Esophagus squamous epithelium (tissue), 5 donors: ENCODE data around the gene RRBP1. TPM values are rescaled to one million over a fixed set of nuclear protein-coding genes. Genes with fewer than 3 reads are reported as not detected.

Experiments used
- DNase-seq: peaks from one replicate; lab custom pipeline; 2025; lab: John Stamatoyannopoulos, UW
- H3K27ac ChIP-seq, 4 donors: fragments of 200-600 bp; sonication (generic); one replicate each; pipeline ENCODE4 v1.5.1; 2016 to 2019; ENCODE audit warnings: mild to moderate bottlenecking in 1 of 4
- H3K27me3 ChIP-seq, 4 donors: fragments of 200-600 bp; sonication (generic); 1 replicate in 3 of 4; 2 replicates in 1 of 4; pipeline versions ENCODE4 v1.5.1 to v1.6.0; 2017 to 2021; ENCODE audit warnings: antibody characterized with exemption in 1 of 4
- H3K36me3 ChIP-seq, 3 donors: fragments of 200-600 bp; sonication (generic); one replicate each; pipeline ENCODE4 v1.5.1; 2016 to 2019
- H3K4me1 ChIP-seq, 3 donors: fragments of 200-600 bp; sonication (generic); one replicate each; pipeline ENCODE4 v1.5.1; 2017 to 2019
- H3K4me3 ChIP-seq, 4 donors: fragments of 200-600 bp; sonication (generic); 1 replicate in 3 of 4; 2 replicates in 1 of 4; pipeline ENCODE4 v1.5.1; 2016 to 2019; ENCODE audit warnings: mild to moderate bottlenecking in 2 of 4, moderate library complexity in 1 of 4
- H3K9me3 ChIP-seq, 3 donors: fragments of 200-600 bp; sonication (generic); one replicate each; pipeline ENCODE4 v1.5.1; 2016 to 2019
- POLR2A ChIP-seq, 4 donors: fragments of 450-650 bp; IDR thresholded peaks; one replicate each; pipeline ENCODE4 v1.6.1; 2017; ENCODE audit warnings: antibody characterized with exemption in 4 of 4, mild to moderate bottlenecking in 4 of 4, moderate library complexity in 3 of 4
- WGBS, 2 donors: methylation state at CpG; one replicate each; pipeline ENCODE4 v1.1.5; 2018; 5-methylcytosine and 5-hydroxymethylcytosine counted together
- intact Hi-C: fragments of 100-400 bp; cut with DNase I; formaldehyde crosslinking; loops from one replicate; pipeline ENCODE4 v1.15.0; 2022
- total RNA-seq, 4 donors: library from RNA; depleted of rRNA; stranded (reverse); fragments of >200 nt; gene quantifications; one replicate each; pipeline ENCODE4 v1.1.0, GENCODE V29; 2016
- TF ChIP-seq, protein P1 (sequence below), 6 experiments: fragments of 450-650 bp in 4 of 6; fragments of 200-600 bp in 2 of 6; sonication (generic) in 2 of 6; IDR thresholded peaks; one replicate each; pipeline ENCODE4 v1.5.1; 2016 to 2019; ENCODE audit warnings: antibody characterized with exemption in 6 of 6, mild to moderate bottlenecking in 4 of 6, moderate library complexity in 4 of 6
- donor health status: DM: yes; HTN: yes; CAD: no.

The RRBP1 gene, protein sequence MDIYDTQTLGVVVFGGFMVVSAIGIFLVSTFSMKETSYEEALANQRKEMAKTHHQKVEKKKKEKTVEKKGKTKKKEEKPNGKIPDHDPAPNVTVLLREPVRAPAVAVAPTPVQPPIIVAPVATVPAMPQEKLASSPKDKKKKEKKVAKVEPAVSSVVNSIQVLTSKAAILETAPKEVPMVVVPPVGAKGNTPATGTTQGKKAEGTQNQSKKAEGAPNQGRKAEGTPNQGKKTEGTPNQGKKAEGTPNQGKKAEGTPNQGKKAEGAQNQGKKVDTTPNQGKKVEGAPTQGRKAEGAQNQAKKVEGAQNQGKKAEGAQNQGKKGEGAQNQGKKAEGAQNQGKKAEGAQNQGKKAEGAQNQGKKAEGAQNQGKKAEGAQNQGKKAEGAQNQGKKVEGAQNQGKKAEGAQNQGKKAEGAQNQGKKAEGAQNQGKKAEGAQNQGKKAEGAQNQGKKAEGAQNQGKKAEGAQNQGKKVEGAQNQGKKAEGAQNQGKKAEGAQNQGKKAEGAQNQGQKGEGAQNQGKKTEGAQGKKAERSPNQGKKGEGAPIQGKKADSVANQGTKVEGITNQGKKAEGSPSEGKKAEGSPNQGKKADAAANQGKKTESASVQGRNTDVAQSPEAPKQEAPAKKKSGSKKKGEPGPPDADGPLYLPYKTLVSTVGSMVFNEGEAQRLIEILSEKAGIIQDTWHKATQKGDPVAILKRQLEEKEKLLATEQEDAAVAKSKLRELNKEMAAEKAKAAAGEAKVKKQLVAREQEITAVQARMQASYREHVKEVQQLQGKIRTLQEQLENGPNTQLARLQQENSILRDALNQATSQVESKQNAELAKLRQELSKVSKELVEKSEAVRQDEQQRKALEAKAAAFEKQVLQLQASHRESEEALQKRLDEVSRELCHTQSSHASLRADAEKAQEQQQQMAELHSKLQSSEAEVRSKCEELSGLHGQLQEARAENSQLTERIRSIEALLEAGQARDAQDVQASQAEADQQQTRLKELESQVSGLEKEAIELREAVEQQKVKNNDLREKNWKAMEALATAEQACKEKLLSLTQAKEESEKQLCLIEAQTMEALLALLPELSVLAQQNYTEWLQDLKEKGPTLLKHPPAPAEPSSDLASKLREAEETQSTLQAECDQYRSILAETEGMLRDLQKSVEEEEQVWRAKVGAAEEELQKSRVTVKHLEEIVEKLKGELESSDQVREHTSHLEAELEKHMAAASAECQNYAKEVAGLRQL (N-terminal part only)
- total RNA-seq, result 100 to 1,000 TPM in 1 of 4 donors, 10 to 100 TPM in 3; 61.4 to 128 (median 72.7) TPM

DNA sequence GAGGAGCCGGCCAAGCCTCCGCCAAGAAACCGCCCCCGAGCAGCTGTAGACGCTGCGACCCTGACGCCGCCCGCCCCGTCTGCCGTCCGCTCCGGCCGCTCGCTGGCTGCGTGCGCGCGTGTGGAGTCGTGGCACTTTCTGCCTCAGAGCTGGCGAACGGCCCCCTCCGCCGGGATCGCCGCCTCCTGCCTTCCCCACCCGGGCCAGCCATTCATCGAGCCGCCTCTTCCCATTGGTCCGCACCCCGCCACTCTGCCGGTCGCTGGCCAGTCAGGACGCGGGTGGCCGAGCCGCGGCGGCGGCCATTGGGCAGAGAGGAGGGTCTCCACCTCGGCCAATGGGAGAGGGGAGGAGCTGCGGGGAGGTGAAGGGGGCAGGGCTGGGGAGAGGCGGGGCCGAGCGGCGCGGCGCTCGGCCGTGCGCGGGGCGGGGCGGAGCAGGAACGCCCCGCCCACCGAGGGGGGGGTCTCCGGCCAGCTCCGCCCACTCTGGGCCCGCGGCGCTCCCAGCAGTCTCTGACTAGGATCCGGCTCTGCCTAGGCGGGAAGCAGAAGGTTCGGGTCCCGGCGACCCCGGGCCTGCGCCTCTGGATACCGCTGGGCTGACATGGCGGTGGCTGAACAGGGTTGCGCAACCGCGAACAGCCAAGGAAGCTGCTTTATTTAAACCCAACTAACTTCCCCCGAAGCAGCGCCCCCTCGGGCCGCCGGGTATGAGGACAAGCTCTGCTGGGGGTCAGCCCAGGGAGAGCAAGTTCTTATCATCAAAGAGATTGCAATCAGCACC is at the start of gene RRBP1:
Gene RRBP1, minus strand, starts transcription at position 140 of the 786 bp plus-strand sequence. CDS start 21,735 bp downstream, outside the sequence.
- WGBS, 2 donors, result 0% methylated on average over 5 to 34 of the region's 79 CpGs
- Histone ChIP-seq H3K27ac (peak within 1 kb of the TSS; percentile 92 to 99 (median 98)), H3K4me1 (peaks cover 11 to 37% (median 15%) of the 10 kb centered on the region in 3 donors), H3K4me3 (peak within 1 kb of the TSS; percentile 75 to 96 (median 85)), H3K36me3 (peaks cover 0 to 20% (median 0%) of the 10 kb centered on the region in 3 donors), H3K9me3 (no peaks in the 10 kb centered on the region), H3K27me3 (peaks cover 0 to 14% (median 0%) of the 10 kb centered on the region in 4 donors)
- peak; percentile 96 for DNase-seq
- intact Hi-C loops, result loop anchor here (5.0 kb wide), 1 partner anchor 215 kb away; no protein-coding TSS in a partner anchor
- TF ChIP-seq, protein P1, sequence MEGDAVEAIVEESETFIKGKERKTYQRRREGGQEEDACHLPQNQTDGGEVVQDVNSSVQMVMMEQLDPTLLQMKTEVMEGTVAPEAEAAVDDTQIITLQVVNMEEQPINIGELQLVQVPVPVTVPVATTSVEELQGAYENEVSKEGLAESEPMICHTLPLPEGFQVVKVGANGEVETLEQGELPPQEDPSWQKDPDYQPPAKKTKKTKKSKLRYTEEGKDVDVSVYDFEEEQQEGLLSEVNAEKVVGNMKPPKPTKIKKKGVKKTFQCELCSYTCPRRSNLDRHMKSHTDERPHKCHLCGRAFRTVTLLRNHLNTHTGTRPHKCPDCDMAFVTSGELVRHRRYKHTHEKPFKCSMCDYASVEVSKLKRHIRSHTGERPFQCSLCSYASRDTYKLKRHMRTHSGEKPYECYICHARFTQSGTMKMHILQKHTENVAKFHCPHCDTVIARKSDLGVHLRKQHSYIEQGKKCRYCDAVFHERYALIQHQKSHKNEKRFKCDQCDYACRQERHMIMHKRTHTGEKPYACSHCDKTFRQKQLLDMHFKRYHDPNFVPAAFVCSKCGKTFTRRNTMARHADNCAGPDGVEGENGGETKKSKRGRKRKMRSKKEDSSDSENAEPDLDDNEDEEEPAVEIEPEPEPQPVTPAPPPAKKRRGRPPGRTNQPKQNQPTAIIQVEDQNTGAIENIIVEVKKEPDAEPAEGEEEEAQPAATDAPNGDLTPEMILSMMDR (IDR thresholded peaks at IDR 0.05), result peak; percentile 49 to 76 (median 61)
- peak in 3 of 4 donors; percentile 85 to 95 (median 92) for TF ChIP-seq POLR2A (IDR thresholded peaks at IDR 0.05)

DNA sequence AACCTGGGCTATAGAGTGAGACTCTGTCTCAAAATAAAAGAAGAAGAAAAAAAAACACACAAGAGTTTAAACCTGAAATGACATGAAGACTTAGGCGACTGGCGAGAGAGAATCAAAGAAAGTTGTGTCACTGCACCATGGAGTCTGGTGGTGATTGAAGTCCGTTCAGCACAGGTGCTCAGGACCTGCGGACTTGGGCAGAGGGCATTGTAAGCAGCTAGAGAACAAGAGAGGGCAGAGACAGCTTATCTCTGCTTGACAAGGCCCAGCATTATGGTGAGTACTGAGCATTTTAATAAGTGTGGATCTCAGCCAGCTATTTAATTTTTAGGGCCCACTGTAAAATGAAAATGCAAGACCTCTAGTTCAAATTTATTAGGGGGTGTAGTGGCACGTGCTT is 49.2 kb upstream of the RRBP1 start:
- Histone ChIP-seq H3K4me1 (no peaks in the 10 kb centered on the region), H3K27me3 (peaks cover 0 to 15% (median 0%) of the 10 kb centered on the region in 4 donors), H3K4me3 (no peak overlapping the region), H3K36me3 (no peaks in the 10 kb centered on the region), H3K9me3 (no peaks in the 10 kb centered on the region), H3K27ac (no peak overlapping the region)
- DNase-seq, result no peak
- no peak for TF ChIP-seq POLR2A (IDR thresholded peaks at IDR 0.05)
- TF ChIP-seq, protein P1 (IDR thresholded peaks at IDR 0.05), result no peak
- WGBS, 2 donors, result 83 to 87% methylated on average over 5 of the region's 5 CpGs
- intact Hi-C loops, result no loop called here

DNA sequence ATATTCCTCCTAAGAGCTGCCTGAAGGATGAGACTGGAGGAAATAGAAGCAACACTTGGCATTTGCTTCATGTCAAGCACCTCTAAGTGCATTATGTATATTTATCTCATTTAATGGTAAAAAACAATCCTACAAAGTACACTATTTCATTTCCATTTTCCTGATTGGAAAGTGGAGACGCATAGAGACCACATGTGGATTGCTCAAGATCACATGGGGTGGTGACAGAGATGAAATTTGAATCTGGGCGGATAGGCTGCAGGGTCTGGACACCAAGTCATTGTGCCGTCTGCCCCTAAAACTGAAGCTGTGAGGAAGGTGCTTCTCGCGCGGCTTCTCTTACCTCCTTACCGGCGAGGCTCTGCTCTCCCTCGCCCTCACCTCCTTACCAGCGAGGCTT is 48.0 kb upstream of the RRBP1 start:
- TF ChIP-seq, protein P1 (IDR thresholded peaks at IDR 0.05), result no peak
- TF ChIP-seq POLR2A (IDR thresholded peaks at IDR 0.05), result no peak
- Histone ChIP-seq H3K9me3 (no peaks in the 10 kb centered on the region), H3K36me3 (no peaks in the 10 kb centered on the region), H3K27me3 (peaks cover 0 to 15% (median 0%) of the 10 kb centered on the region in 4 donors), H3K4me1 (no peaks in the 10 kb centered on the region), H3K27ac (no peak overlapping the region), H3K4me3 (no peak overlapping the region)
- 91 to 92% methylated on average over 10 of the region's 10 CpGs for WGBS, 2 donors
- intact Hi-C loops, result no loop called here
- DNase-seq, result no peak

DNA sequence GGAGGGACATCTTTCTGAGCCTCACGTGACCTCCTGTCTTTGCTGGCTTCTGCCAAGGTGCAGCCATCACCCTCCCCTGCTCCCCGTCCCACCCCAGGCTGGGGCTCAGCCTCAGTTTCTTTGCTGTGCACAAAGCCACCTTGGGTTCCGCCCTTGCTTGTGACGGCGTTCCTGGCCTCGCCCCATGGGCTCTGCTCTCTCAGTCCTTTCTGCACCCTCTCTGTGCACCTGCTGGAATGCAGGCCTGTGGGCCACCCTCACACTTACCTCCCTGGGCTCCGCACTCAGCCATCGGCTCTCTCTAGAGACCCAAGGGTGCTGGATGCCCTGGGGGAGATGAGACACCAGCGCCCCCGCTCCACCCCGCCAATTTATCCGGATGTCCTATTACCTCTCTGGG is 46.0 kb upstream of the RRBP1 start:
- Histone ChIP-seq H3K27me3 (peaks cover 0 to 15% (median 0%) of the 10 kb centered on the region in 4 donors), H3K27ac (no peak overlapping the region), H3K36me3 (no peaks in the 10 kb centered on the region), H3K4me3 (no peak overlapping the region), H3K4me1 (no peaks in the 10 kb centered on the region), H3K9me3 (no peaks in the 10 kb centered on the region)
- intact Hi-C loops, result loop anchor here (10.0 kb wide), 1 partner anchor 93 kb away; no protein-coding TSS in a partner anchor
- TF ChIP-seq POLR2A (IDR thresholded peaks at IDR 0.05), result no peak
- TF ChIP-seq, protein P1 (IDR thresholded peaks at IDR 0.05), result no peak
- no peak for DNase-seq
- WGBS, 2 donors, result 75 to 83% methylated on average over 11 to 12 of the region's 12 CpGs
